ENCODE measurements around the gene TCTN2.

The TCTN2 gene

DNA sequence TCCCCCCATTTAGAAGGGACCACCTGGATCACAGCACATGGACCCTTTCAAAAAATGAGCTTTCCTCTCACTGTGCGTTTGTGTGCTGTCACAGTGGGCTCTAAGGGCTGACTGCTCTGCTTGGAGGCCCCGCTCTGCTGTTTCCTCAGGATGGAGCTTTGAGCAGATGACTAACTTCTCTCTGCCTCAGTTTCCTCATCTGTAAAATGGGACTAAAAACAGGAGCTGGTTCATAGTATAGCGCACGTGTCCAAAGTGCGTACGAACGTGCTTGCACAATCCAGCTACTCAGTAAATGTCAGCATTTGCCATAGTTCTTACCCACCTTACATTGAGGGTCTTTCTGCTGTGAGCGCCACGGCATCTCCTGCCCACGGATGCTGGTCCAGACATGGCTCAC, 78.4 kb downstream of the TCTN2 start:
- no peaks in the 10 kb centered on the region for H3K27me3 ChIP-seq (ENCODE audit: control insufficient read depth in 5 of 5, insufficient read depth in 4 of 5, low read length in 5 of 5)
- H3K27ac ChIP-seq (ENCODE audit: low read depth, low read length), result no peak overlapping the region
- H3K4me3 ChIP-seq (ENCODE audit: low read depth in 1 of 5, low read length in 5 of 5), result no peak overlapping the region
- no peak overlapping the region for H3K9ac ChIP-seq (ENCODE audit: low read length in 5 of 5)
- H3K4me1 ChIP-seq (ENCODE audit: control insufficient read depth in 5 of 5, insufficient read depth in 5 of 5, low read length in 5 of 5), result peaks cover 0 to 12% (median 7%) of the 10 kb centered on the region in 5 donors
- no peaks in the 10 kb centered on the region for H3K9me3 ChIP-seq (ENCODE audit: control insufficient read depth in 5 of 5, low read length in 5 of 5)
- H3K36me3 ChIP-seq (ENCODE audit: control insufficient read depth in 5 of 5, insufficient read depth in 5 of 5, low read length in 5 of 5), result peaks cover 0 to 67% (median 59%) of the 10 kb centered on the region in 5 donors

DNA sequence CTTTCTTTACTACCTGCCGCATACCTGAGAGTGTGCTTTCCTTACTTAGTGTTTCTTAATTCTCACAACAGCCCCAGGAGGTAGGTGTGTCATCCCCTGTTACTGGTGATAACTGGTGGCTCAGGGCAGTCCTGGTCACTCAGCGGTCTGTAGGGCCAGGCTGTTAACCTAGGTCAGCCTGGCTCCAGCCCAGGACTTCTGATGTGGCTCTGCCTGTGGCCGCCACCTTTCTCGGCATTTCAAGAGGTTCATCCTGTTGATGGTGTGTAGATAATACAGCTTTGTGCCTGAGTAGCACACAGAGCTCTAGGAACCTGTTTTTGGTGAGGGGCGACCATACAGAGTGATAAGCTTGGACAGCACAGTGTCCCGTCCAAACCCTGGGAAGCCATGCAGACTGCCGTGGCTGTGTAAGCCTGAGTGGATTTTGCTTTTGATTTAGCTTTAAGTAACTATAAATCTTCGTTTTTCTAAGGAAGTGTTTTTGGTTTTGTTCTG, 79.3 kb downstream of the TCTN2 start:
- Histone ChIP-seq H3K27me3 (ENCODE audit: control insufficient read depth in 5 of 5, insufficient read depth in 4 of 5, low read length in 5 of 5) (no peaks in the 10 kb centered on the region), H3K36me3 (ENCODE audit: control insufficient read depth in 5 of 5, insufficient read depth in 5 of 5, low read length in 5 of 5) (peaks cover 0 to 65% (median 59%) of the 10 kb centered on the region in 5 donors), H3K9ac (ENCODE audit: low read length in 5 of 5) (no peak overlapping the region), H3K4me1 (ENCODE audit: control insufficient read depth in 5 of 5, insufficient read depth in 5 of 5, low read length in 5 of 5) (peaks cover 0 to 12% (median 7%) of the 10 kb centered on the region in 5 donors), H3K27ac (ENCODE audit: low read depth, low read length) (no peak overlapping the region), H3K9me3 (ENCODE audit: control insufficient read depth in 5 of 5, low read length in 5 of 5) (no peaks in the 10 kb centered on the region), H3K4me3 (ENCODE audit: low read depth in 1 of 5, low read length in 5 of 5) (no peak overlapping the region)

DNA sequence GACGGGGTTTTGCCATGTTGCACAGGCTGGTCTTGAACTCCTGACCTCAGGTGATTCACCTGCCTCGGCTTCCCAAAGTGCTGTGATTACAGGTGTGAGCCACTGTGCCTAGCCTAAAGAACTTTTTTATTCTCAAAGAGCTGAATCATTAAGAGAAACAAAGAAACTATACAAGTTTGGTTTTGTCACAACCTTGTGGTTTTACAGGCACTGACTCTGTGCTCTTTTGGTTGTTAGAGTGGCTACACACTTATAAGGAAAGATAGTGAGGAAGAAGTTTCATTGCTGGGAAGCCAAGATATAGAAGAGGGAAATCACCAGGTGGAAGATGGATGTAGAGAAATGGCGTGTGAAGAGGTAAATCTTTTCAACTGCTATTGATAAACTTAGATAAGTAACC, 81.1 kb downstream of the TCTN2 start:
- H3K9ac ChIP-seq (ENCODE audit: low read length in 5 of 5), result no peak overlapping the region

DNA sequence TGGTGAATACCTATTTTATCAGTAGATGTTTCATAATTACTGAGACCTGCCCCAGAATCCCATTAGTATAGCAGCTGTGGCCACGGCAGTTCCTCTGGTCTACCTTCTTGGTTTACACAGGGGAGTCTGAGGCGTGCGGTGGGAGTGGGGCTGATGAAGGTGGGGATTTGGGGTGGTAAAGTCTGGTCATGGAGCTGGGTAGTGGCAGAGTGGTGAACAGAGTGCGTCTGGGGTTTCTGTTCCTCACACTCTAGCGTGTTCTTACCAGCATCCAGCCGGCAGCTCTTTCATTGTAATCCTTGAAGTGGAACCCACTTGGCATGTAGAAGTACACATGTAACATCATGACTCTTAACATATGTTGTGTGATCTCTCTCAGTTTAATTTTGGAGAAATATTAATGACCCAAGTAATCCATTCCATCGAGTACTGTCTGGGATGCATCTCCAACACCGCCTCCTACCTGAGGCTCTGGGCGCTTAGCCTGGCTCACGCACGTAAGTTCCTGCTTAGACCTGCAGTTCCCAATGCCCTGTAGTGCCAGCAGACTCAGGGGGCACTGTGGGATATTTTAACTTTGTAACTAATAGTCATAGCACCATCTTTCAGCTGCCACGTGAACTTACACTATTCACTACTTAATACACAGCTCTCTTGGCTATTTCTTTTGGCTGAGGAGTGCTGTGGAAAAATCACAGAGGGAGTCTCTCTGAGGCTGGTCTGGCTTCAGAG, 83.3 kb downstream of the TCTN2 start:
- H3K4me3 ChIP-seq (ENCODE audit: low read depth in 1 of 5, low read length in 5 of 5), result no peak overlapping the region
- peaks cover 0 to 27% (median 14%) of the 10 kb centered on the region in 5 donors for H3K4me1 ChIP-seq (ENCODE audit: control insufficient read depth in 5 of 5, insufficient read depth in 5 of 5, low read length in 5 of 5)
- no peak overlapping the region for H3K9ac ChIP-seq (ENCODE audit: low read length in 5 of 5)
- H3K27me3 ChIP-seq (ENCODE audit: control insufficient read depth in 5 of 5, insufficient read depth in 4 of 5, low read length in 5 of 5), result no peaks in the 10 kb centered on the region
- H3K9me3 ChIP-seq (ENCODE audit: control insufficient read depth in 5 of 5, low read length in 5 of 5), result no peaks in the 10 kb centered on the region
- H3K36me3 ChIP-seq (ENCODE audit: control insufficient read depth in 5 of 5, insufficient read depth in 5 of 5, low read length in 5 of 5), result peaks cover 0 to 59% (median 41%) of the 10 kb centered on the region in 5 donors
- no peak overlapping the region for H3K27ac ChIP-seq (ENCODE audit: low read depth, low read length)

More for the DNA sequence above, 81.1 kb downstream of the TCTN2 start:
- H3K9me3 ChIP-seq (ENCODE audit: control insufficient read depth in 5 of 5, low read length in 5 of 5), result no peaks in the 10 kb centered on the region
- H3K27me3 ChIP-seq (ENCODE audit: control insufficient read depth in 5 of 5, insufficient read depth in 4 of 5, low read length in 5 of 5), result no peaks in the 10 kb centered on the region
- no peak overlapping the region for H3K27ac ChIP-seq (ENCODE audit: low read depth, low read length)
- no peak overlapping the region for H3K4me3 ChIP-seq (ENCODE audit: low read depth in 1 of 5, low read length in 5 of 5)
- H3K4me1 ChIP-seq (ENCODE audit: control insufficient read depth in 5 of 5, insufficient read depth in 5 of 5, low read length in 5 of 5), result peaks cover 0 to 21% (median 14%) of the 10 kb centered on the region in 5 donors
- peaks cover 0 to 67% (median 58%) of the 10 kb centered on the region in 5 donors for H3K36me3 ChIP-seq (ENCODE audit: control insufficient read depth in 5 of 5, insufficient read depth in 5 of 5, low read length in 5 of 5)

DNA sequence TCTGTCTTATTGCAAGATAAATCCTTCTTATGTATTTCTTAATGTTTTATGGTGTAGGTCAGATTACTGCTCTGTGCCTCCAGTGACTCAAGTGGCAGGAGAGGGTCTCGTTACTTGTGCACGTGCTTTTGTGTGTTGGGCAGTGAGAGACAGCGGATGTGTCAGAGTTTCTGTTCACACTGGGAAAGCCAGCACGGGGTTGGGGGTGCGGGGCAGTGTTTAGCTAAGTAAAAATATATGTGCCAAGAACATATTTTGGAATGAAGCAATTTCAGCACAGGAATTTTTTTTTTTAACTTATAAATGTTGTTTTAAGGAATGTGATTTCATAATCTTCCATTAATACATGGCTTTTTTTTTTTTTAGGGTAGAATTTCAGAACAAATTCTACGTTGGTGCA, 86.6 kb downstream of the TCTN2 start:
- peaks cover 0 to 6% (median 4%) of the 10 kb centered on the region in 5 donors for H3K27me3 ChIP-seq (ENCODE audit: control insufficient read depth in 5 of 5, insufficient read depth in 4 of 5, low read length in 5 of 5)
- H3K36me3 ChIP-seq (ENCODE audit: control insufficient read depth in 5 of 5, insufficient read depth in 5 of 5, low read length in 5 of 5), result peaks cover 0 to 34% (median 20%) of the 10 kb centered on the region in 5 donors
- peaks cover 0 to 36% (median 24%) of the 10 kb centered on the region in 5 donors for H3K4me1 ChIP-seq (ENCODE audit: control insufficient read depth in 5 of 5, insufficient read depth in 5 of 5, low read length in 5 of 5)
- no peak overlapping the region for H3K4me3 ChIP-seq (ENCODE audit: low read depth in 1 of 5, low read length in 5 of 5)
- no peak overlapping the region for H3K27ac ChIP-seq (ENCODE audit: low read depth, low read length)
- H3K9ac ChIP-seq (ENCODE audit: low read length in 5 of 5), result no peak overlapping the region
- no peaks in the 10 kb centered on the region for H3K9me3 ChIP-seq (ENCODE audit: control insufficient read depth in 5 of 5, low read length in 5 of 5)

All from subcutaneous abdominal adipose tissue (tissue), 5 donors.